Uterus (tissue), 4 donors: Measurements from ENCODE around the gene CPPED1. TPM values are rescaled to one million over a fixed set of nuclear protein-coding genes. Genes with fewer than 3 reads are reported as not detected.

Source experiments
- DNase-seq, 2 donors: peaks; one replicate each; pipeline ENCODE4 v3.0.0-alpha.2; 2019 to 2020
- H3K27ac ChIP-seq, 2 donors: fragments of 200-600 bp; sonication (generic); 1 replicate in 1 of 2; 2 replicates in 1 of 2; pipeline ENCODE4 v1.5.1; 2016 to 2018
- H3K27me3 ChIP-seq, 2 donors: fragments of 200-600 bp; sonication (generic); one replicate each; pipeline ENCODE4 v1.5.1; 2018 to 2019; ENCODE audit warnings: control low read depth in 1 of 2
- H3K36me3 ChIP-seq, 2 donors: fragments of 200-600 bp; sonication (generic); one replicate each; pipeline ENCODE4 v1.5.1; 2019; ENCODE audit warnings: control low read depth in 1 of 2
- H3K4me1 ChIP-seq, 2 donors: fragments of 200-600 bp; sonication (generic); one replicate each; pipeline ENCODE4 v1.5.1; 2018 to 2019; ENCODE audit warnings: control low read depth in 1 of 2
- H3K4me3 ChIP-seq, 2 donors: fragments of 200-600 bp; sonication (generic); 1 replicate in 1 of 2; 2 replicates in 1 of 2; pipeline ENCODE4 v1.5.1; 2018 to 2019; ENCODE audit warnings: mild to moderate bottlenecking in 1 of 2
- H3K9me3 ChIP-seq, 2 donors: fragments of 200-600 bp; sonication (generic); one replicate each; pipeline ENCODE4 v1.5.1; 2019; ENCODE audit warnings: control low read depth in 1 of 2
- CTCF ChIP-seq, 4 experiments: fragments of 200-600 bp in 2 of 4; fragments of 450-650 bp in 2 of 4; sonication (generic) in 2 of 4; IDR thresholded peaks; one replicate each; pipeline ENCODE4 v1.5.1; 2016 to 2019; ENCODE audit warnings: antibody characterized with exemption in 4 of 4, mild to moderate bottlenecking in 2 of 4, moderate library complexity in 1 of 4
- POLR2A ChIP-seq, 2 donors: fragments of 450-650 bp; IDR thresholded peaks; one replicate each; pipeline ENCODE4 v1.6.1; 2016; ENCODE audit warnings: antibody characterized with exemption in 2 of 2, mild to moderate bottlenecking in 1 of 2, moderate library complexity in 1 of 2
- intact Hi-C: fragments of 100-400 bp; cut with DNase I; formaldehyde crosslinking; loops from one replicate; pipeline ENCODE4 v1.15.1; 2023; ENCODE audit warnings: low total_unique reads
- microRNA-seq: library from miRNA; unstranded; fragments of <30 nt; microRNA quantifications from one replicate; pipeline ENCODE4, GENCODE V29; 2016; ENCODE audit warnings: borderline microRNAs expressed, borderline replicate concordance
- small RNA-seq: library from RNA; depleted of rRNA; stranded (forward); fragments of <200 nt; gene quantifications from one replicate; pipeline ENCODE3, GENCODE V24; 2016
- total RNA-seq, 4 donors: library from RNA; depleted of rRNA in 3 of 4; stranded (reverse); fragments of >200 nt in 3 of 4; gene quantifications; one replicate each; pipeline versions ENCODE4 v1.1.0 to v1.2.4, GENCODE V29; 2014 to 2023
- donor health status: DM: yes; HTN: yes; CAD: no.

The CPPED1 gene
- total RNA-seq, 4 donors from 2014 or later = 1.5 to 9.2 (median 5.5) TPM

- Histone ChIP-seq H3K4me3 (no peak overlapping the region), H3K9me3 (no peaks in the 10 kb centered on the region), H3K36me3 (no peaks in the 10 kb centered on the region), H3K4me1 (no peaks in the 10 kb centered on the region), H3K27me3 (no peaks in the 10 kb centered on the region), H3K27ac (no peak overlapping the region)
- intact Hi-C loops = no loop called here
- TF ChIP-seq POLR2A (IDR thresholded peaks at IDR 0.05) = no peak
- no peak for TF ChIP-seq CTCF (IDR thresholded peaks at IDR 0.05)
- no peak for DNase-seq
Observed at GRCh38 chr16:12612598-12613101, 191.0 kb downstream of the CPPED1 start.

- H3K4me3 ChIP-seq = no peak overlapping the region
- H3K4me1 ChIP-seq = no peaks in the 10 kb centered on the region
- intact Hi-C loops = no loop called here
- TF ChIP-seq POLR2A (IDR thresholded peaks at IDR 0.05) (no peak), CTCF (IDR thresholded peaks at IDR 0.05) (no peak)
- H3K9me3 ChIP-seq = no peaks in the 10 kb centered on the region
- H3K36me3 ChIP-seq = no peaks in the 10 kb centered on the region
- no peak overlapping the region for H3K27ac ChIP-seq
- H3K27me3 ChIP-seq = no peaks in the 10 kb centered on the region
- no peak for DNase-seq
Observed at GRCh38 chr16:12611916-12612597, 191.6 kb downstream of the CPPED1 start.

GRCh38 chr16:12611006-12611477 is 192.6 kb downstream of the CPPED1 start:
- Histone ChIP-seq H3K36me3 (no peaks in the 10 kb centered on the region), H3K27ac (no peak overlapping the region), H3K27me3 (no peaks in the 10 kb centered on the region), H3K4me1 (no peaks in the 10 kb centered on the region), H3K9me3 (no peaks in the 10 kb centered on the region), H3K4me3 (no peak overlapping the region)
- TF ChIP-seq CTCF (IDR thresholded peaks at IDR 0.05) = no peak
- TF ChIP-seq POLR2A (IDR thresholded peaks at IDR 0.05) = no peak
- intact Hi-C loops = no loop called here
- DNase-seq = no peak

GRCh38 chr16:12609937-12610699 is 193.6 kb downstream of the CPPED1 start:
- no peak overlapping the region for H3K4me3 ChIP-seq
- no peak overlapping the region for H3K27ac ChIP-seq
- H3K9me3 ChIP-seq = no peaks in the 10 kb centered on the region
- intact Hi-C loops = no loop called here
- no peaks in the 10 kb centered on the region for H3K36me3 ChIP-seq
- no peaks in the 10 kb centered on the region for H3K4me1 ChIP-seq
- TF ChIP-seq CTCF (IDR thresholded peaks at IDR 0.05) = no peak
- no peak for TF ChIP-seq POLR2A (IDR thresholded peaks at IDR 0.05)
- no peak for DNase-seq
- H3K27me3 ChIP-seq = no peaks in the 10 kb centered on the region

Small RNA genes within 50 kb of the gene (microRNA-seq; reads per million reads assigned to microRNA genes)
- not detected for gene MIR4718

Small RNA genes within 50 kb of the gene (small RNA-seq; reads per million reads assigned to genes)
- gene MIR4718 (not detected), gene RF00443 (not detected)

Other genes with a start within 250 kb of the CPPED1 start
- gene SHISA9, start 97.7 kb upstream of the CPPED1 start, total RNA-seq = under 1 TPM in 1 of 4 donors, not detected in 3; 0.27 TPM